Measurements from ENCODE around the gene LYST.

The LYST gene

GRCh38 chr1:235637756-235638534 is 228.8 kb downstream of the LYST start:
- no peaks in the 10 kb centered on the region for H3K27me3 ChIP-seq (ENCODE audit: control insufficient read depth, insufficient read depth, low read length)
- H2AFZ ChIP-seq, result no peak overlapping the region
- H3K4me2 ChIP-seq (ENCODE audit: low read length), result no peak overlapping the region
- no peak overlapping the region for H3K27ac ChIP-seq
- H3K36me3 ChIP-seq (ENCODE audit: control insufficient read depth, insufficient read depth, low read length), result no peaks in the 10 kb centered on the region
- H3K4me1 ChIP-seq, result no peaks in the 10 kb centered on the region
- no peaks in the 10 kb centered on the region for H3K9me3 ChIP-seq (ENCODE audit: control insufficient read depth, low read length)
- no peak overlapping the region for H3K9ac ChIP-seq
- no peaks in the 10 kb centered on the region for H3K79me2 ChIP-seq
- no peak overlapping the region for H3K4me3 ChIP-seq (ENCODE audit: low read depth, low read length)
- no peak for TF ChIP-seq CTCF (IDR thresholded peaks at IDR 0.05)

GRCh38 chr1:235635938-235636662 is 230.6 kb downstream of the LYST start:
- Histone ChIP-seq H3K36me3 (ENCODE audit: control insufficient read depth, insufficient read depth, low read length) (no peaks in the 10 kb centered on the region), H3K79me2 (no peaks in the 10 kb centered on the region), H3K9me3 (ENCODE audit: control insufficient read depth, low read length) (no peaks in the 10 kb centered on the region), H3K4me2 (ENCODE audit: low read length) (no peak overlapping the region), H3K27ac (no peak overlapping the region), H3K4me1 (no peaks in the 10 kb centered on the region), H3K9ac (no peak overlapping the region), H2AFZ (no peak overlapping the region), H3K27me3 (ENCODE audit: control insufficient read depth, insufficient read depth, low read length) (no peaks in the 10 kb centered on the region), H3K4me3 (ENCODE audit: low read depth, low read length) (no peak overlapping the region)
- TF ChIP-seq CTCF (IDR thresholded peaks at IDR 0.05), result no peak

- H3K27me3 ChIP-seq (ENCODE audit: control insufficient read depth, insufficient read depth, low read length), result no peaks in the 10 kb centered on the region
- no peaks in the 10 kb centered on the region for H3K79me2 ChIP-seq
- H3K36me3 ChIP-seq (ENCODE audit: control insufficient read depth, insufficient read depth, low read length), result no peaks in the 10 kb centered on the region
- H3K9ac ChIP-seq, result no peak overlapping the region
- H3K4me2 ChIP-seq (ENCODE audit: low read length), result no peak overlapping the region
- no peaks in the 10 kb centered on the region for H3K9me3 ChIP-seq (ENCODE audit: control insufficient read depth, low read length)
- no peak for TF ChIP-seq CTCF (IDR thresholded peaks at IDR 0.05)
- H3K4me1 ChIP-seq, result no peaks in the 10 kb centered on the region
- no peak overlapping the region for H3K27ac ChIP-seq
- H2AFZ ChIP-seq, result no peak overlapping the region
- H3K4me3 ChIP-seq (ENCODE audit: low read depth, low read length), result no peak overlapping the region
Measured at GRCh38 chr1:235632506-235633401, 234.0 kb downstream of the LYST start.

- Histone ChIP-seq H3K4me3 (ENCODE audit: low read depth, low read length) (no peak overlapping the region), H3K9ac (no peak overlapping the region), H3K79me2 (no peaks in the 10 kb centered on the region), H3K27ac (no peak overlapping the region), H3K4me2 (ENCODE audit: low read length) (no peak overlapping the region), H3K9me3 (ENCODE audit: control insufficient read depth, low read length) (no peaks in the 10 kb centered on the region), H3K4me1 (no peaks in the 10 kb centered on the region), H3K36me3 (ENCODE audit: control insufficient read depth, insufficient read depth, low read length) (no peaks in the 10 kb centered on the region), H2AFZ (no peak overlapping the region), H3K27me3 (ENCODE audit: control insufficient read depth, insufficient read depth, low read length) (no peaks in the 10 kb centered on the region)
- TF ChIP-seq CTCF (IDR thresholded peaks at IDR 0.05), result no peak
Measured at GRCh38 chr1:235631816-235632215, 234.9 kb downstream of the LYST start.

Measured in parathyroid adenoma (tissue), 2 donors.